Measurements from ENCODE around the gene ERC2. TPM values are rescaled to one million over a fixed set of nuclear protein-coding genes. Genes with fewer than 3 reads are reported as not detected.

Gene ERC2
- total and polyA plus RNA-seq, 2 donors (not counting 1 experiment from before 2014, with no cell fraction given), result 0.14 to 0.17 TPM

GRCh38 chr3:55477306-55478303 is 990.7 kb downstream of the ERC2 start:
- H3K9me3 ChIP-seq (ENCODE audit: control insufficient read depth, insufficient read depth, low read depth, low read length), result no peaks in the 10 kb centered on the region
- H3K27ac ChIP-seq (ENCODE audit: insufficient read depth, low read length), result peak overlapping the region; percentile 66
- H4K20me1 ChIP-seq (ENCODE audit: control insufficient read depth, extremely low read depth, insufficient read depth, low read length), result no peaks in the 10 kb centered on the region
- H2AFZ ChIP-seq (ENCODE audit: low read length), result no peak overlapping the region
- peak overlapping the region; percentile 44 to 91 (median 64) for H3K4me3 ChIP-seq (replicated peaks in 1 of 4; ENCODE audit: control extremely low read depth in 1 of 4, insufficient read depth in 1 of 4, low read depth in 3 of 4, low read length in 4 of 4)
- DNase-seq (ENCODE audit: low read depth in 2 of 2), result peak in 1 of 2 donors; percentile 60
- H3K4me2 ChIP-seq (ENCODE audit: extremely low read depth, insufficient read depth, low read length), result peak overlapping the region; percentile 86
- peaks cover 9% of the 10 kb centered on the region for H3K4me1 ChIP-seq (ENCODE audit: control insufficient read depth, extremely low read depth, insufficient read depth, low read length)
- H3K36me3 ChIP-seq (ENCODE audit: control insufficient read depth, insufficient read depth, low read length), result peaks cover 9% of the 10 kb centered on the region
- H3K27me3 ChIP-seq (ENCODE audit: control insufficient read depth, insufficient read depth, low read length), result no peaks in the 10 kb centered on the region
- TF ChIP-seq EZH2 (IDR thresholded peaks at IDR 0.05; ENCODE audit: low read length, missing control alignments), result no peak
- H3K79me2 ChIP-seq (ENCODE audit: control insufficient read depth, insufficient read depth, low read length), result peaks cover 83% of the 10 kb centered on the region
- H3K9ac ChIP-seq (ENCODE audit: insufficient read depth, low read length), result peak overlapping the region; percentile 36

- H3K36me3 ChIP-seq (ENCODE audit: control insufficient read depth, insufficient read depth, low read length), result peaks cover 12% of the 10 kb centered on the region
- H3K27ac ChIP-seq (ENCODE audit: insufficient read depth, low read length), result peak overlapping the region; percentile 66
Measured at GRCh38 chr3:55476515-55476914, 991.8 kb downstream of the ERC2 start.

GRCh38 chr3:55474213-55474632 is 994.0 kb downstream of the ERC2 start:
- peaks cover 4% of the 10 kb centered on the region for H3K4me1 ChIP-seq (ENCODE audit: control insufficient read depth, extremely low read depth, insufficient read depth, low read length)
- H3K9me3 ChIP-seq (ENCODE audit: control insufficient read depth, insufficient read depth, low read depth, low read length), result no peaks in the 10 kb centered on the region
- H3K36me3 ChIP-seq (ENCODE audit: control insufficient read depth, insufficient read depth, low read length), result peaks cover 23% of the 10 kb centered on the region
- H3K9ac ChIP-seq (ENCODE audit: insufficient read depth, low read length), result peak overlapping the region; percentile 13
- TF ChIP-seq EZH2 (IDR thresholded peaks at IDR 0.05; ENCODE audit: low read length, missing control alignments) (no peak), CTCF (conservative IDR thresholded peaks at IDR 0.05 in 1 of 2, IDR thresholded peaks at IDR 0.05 in 1 of 2; ENCODE audit: low read depth in 1 of 2, low read length in 2 of 2) (no peak)
- H3K4me2 ChIP-seq (ENCODE audit: extremely low read depth, insufficient read depth, low read length), result no peak overlapping the region
- H3K79me2 ChIP-seq (ENCODE audit: control insufficient read depth, insufficient read depth, low read length), result peaks cover 63% of the 10 kb centered on the region
- H4K20me1 ChIP-seq (ENCODE audit: control insufficient read depth, extremely low read depth, insufficient read depth, low read length), result no peaks in the 10 kb centered on the region
- no peak overlapping the region for H2AFZ ChIP-seq (ENCODE audit: low read length)
- no peak overlapping the region for H3K4me3 ChIP-seq (replicated peaks in 1 of 4; ENCODE audit: control extremely low read depth in 1 of 4, insufficient read depth in 1 of 4, low read depth in 3 of 4, low read length in 4 of 4)
- H3K27me3 ChIP-seq (ENCODE audit: control insufficient read depth, insufficient read depth, low read length), result no peaks in the 10 kb centered on the region
- peak in 1 of 2 donors; percentile 47 for DNase-seq (ENCODE audit: low read depth in 2 of 2)
- no peak overlapping the region for H3K27ac ChIP-seq (ENCODE audit: insufficient read depth, low read length)

More at GRCh38 chr3:55476515-55476914, 991.8 kb downstream of the ERC2 start:
- Histone ChIP-seq H3K4me3 (replicated peaks in 1 of 4; ENCODE audit: control extremely low read depth in 1 of 4, insufficient read depth in 1 of 4, low read depth in 3 of 4, low read length in 4 of 4) (peak overlapping the region in 2 of 4 experiments; percentile 26 to 91), H4K20me1 (ENCODE audit: control insufficient read depth, extremely low read depth, insufficient read depth, low read length) (no peaks in the 10 kb centered on the region), H3K9ac (ENCODE audit: insufficient read depth, low read length) (no peak overlapping the region), H3K79me2 (ENCODE audit: control insufficient read depth, insufficient read depth, low read length) (peaks cover 82% of the 10 kb centered on the region), H3K4me1 (ENCODE audit: control insufficient read depth, extremely low read depth, insufficient read depth, low read length) (peaks cover 5% of the 10 kb centered on the region), H3K9me3 (ENCODE audit: control insufficient read depth, insufficient read depth, low read depth, low read length) (no peaks in the 10 kb centered on the region), H3K27me3 (ENCODE audit: control insufficient read depth, insufficient read depth, low read length) (no peaks in the 10 kb centered on the region), H2AFZ (ENCODE audit: low read length) (no peak overlapping the region), H3K4me2 (ENCODE audit: extremely low read depth, insufficient read depth, low read length) (peak overlapping the region; percentile 86)
- DNase-seq (ENCODE audit: low read depth in 2 of 2), result peak; percentile 85 to 96
- no peak for TF ChIP-seq CTCF (conservative IDR thresholded peaks at IDR 0.05 in 1 of 2, IDR thresholded peaks at IDR 0.05 in 1 of 2; ENCODE audit: low read depth in 1 of 2, low read length in 2 of 2)

All from fibroblast of lung (primary cell).